HepG2 (cell line): ENCODE results near the gene EVA1A. TPM values are rescaled to one million over a fixed set of nuclear protein-coding genes. Genes with fewer than 3 reads are reported as not detected.

Experiments
- ARNTL ChIP-seq: sonication (generic); formaldehyde crosslinking; IDR thresholded peaks from 2 replicates; pipeline ENCODE4 v1.4.0; 2020; ENCODE audit warnings: mild to moderate bottlenecking, missing genetic modification reagents
- ETV5 ChIP-seq: IDR thresholded peaks from 2 replicates; pipeline ENCODE4 v1.6.1; 2018; ENCODE audit warnings: missing biosample characterization, missing genetic modification reagents, inconsistent platforms, borderline replicate concordance
- HNRNPL ChIP-seq: fragments of 200-400 bp; formaldehyde crosslinking; IDR thresholded peaks from 2 replicates; pipeline ENCODE4 v1.6.1; 2017; ENCODE audit warnings: mild to moderate bottlenecking, low read depth, low read length
- HOXD1 ChIP-seq: sonication (generic); formaldehyde crosslinking; IDR thresholded peaks from 2 replicates; pipeline ENCODE4 v1.5.0; 2020; ENCODE audit warnings: missing genetic modification reagents
- KLF11 ChIP-seq: IDR thresholded peaks from 2 replicates; pipeline ENCODE4 v1.6.1; 2016; ENCODE audit warnings: missing compliant biosample characterization
- MAF1 ChIP-seq: sonication (generic); formaldehyde crosslinking; IDR thresholded peaks from 2 replicates; pipeline ENCODE4 v1.5.0; 2020; ENCODE audit warnings: missing genetic modification reagents, borderline replicate concordance
- NONO ChIP-seq, 2 experiments: fragments of 450-650 bp in 1 of 2; sonication (generic) in 1 of 2; formaldehyde crosslinking in 1 of 2; IDR thresholded peaks in 1 of 2; conservative IDR thresholded peaks in 1 of 2; 2 replicates each; pipeline versions ENCODE4 v1.6.1 to v1.8.0; 2017 to 2022; ENCODE audit warnings: mild to moderate bottlenecking in 1 of 2, missing genetic modification reagents in 1 of 2, moderate library complexity in 1 of 2
- REPIN1 ChIP-seq: sonication (generic); formaldehyde crosslinking; IDR thresholded peaks from 2 replicates; pipeline ENCODE4 v1.8.0; 2022; ENCODE audit warnings: missing genetic modification reagents, low read depth, mild to moderate bottlenecking, borderline replicate concordance
- SMAD1 ChIP-seq: sonication (generic); formaldehyde crosslinking; IDR thresholded peaks from 2 replicates; pipeline ENCODE4 v1.4.0; 2020; ENCODE audit warnings: missing genetic modification reagents, low read depth, mild to moderate bottlenecking, borderline replicate concordance
- SOX13 ChIP-seq, 3 experiments: fragments of 450-650 bp in 1 of 3; sonication (generic) in 1 of 3; formaldehyde crosslinking in 1 of 3; IDR thresholded peaks in 2 of 3; conservative IDR thresholded peaks in 1 of 3; 2 replicates each; pipeline versions ENCODE4 v1.5.0 to v1.6.1; 2016 to 2020; ENCODE audit warnings: antibody characterized with exemption in 1 of 3, mild to moderate bottlenecking in 1 of 3, missing compliant biosample characterization in 1 of 3, missing genetic modification reagents in 1 of 3, moderate library complexity in 1 of 3
- TMF1 ChIP-seq: sonication (generic); formaldehyde crosslinking; IDR thresholded peaks from 2 replicates; pipeline ENCODE4 v1.8.1; 2022; ENCODE audit warnings: low read depth, missing genetic modification reagents
- ZBED4 ChIP-seq: sonication (generic); formaldehyde crosslinking; IDR thresholded peaks from 2 replicates; pipeline ENCODE4 v1.4.0; 2020; ENCODE audit warnings: missing genetic modification reagents, borderline replicate concordance
- ZNF775 ChIP-seq: sonication (generic); formaldehyde crosslinking; IDR thresholded peaks from 2 replicates; pipeline ENCODE4 v1.4.0; 2020; ENCODE audit warnings: missing genetic modification reagents, mild to moderate bottlenecking, moderate library complexity, borderline replicate concordance
- polyA plus RNA-seq, 8 experiments: library from polyadenylated mRNA; depleted of rRNA in 3 of 8; stranded (reverse) in 7 of 8; unstranded in 1 of 8; fragments of >200 nt; fragmentation: Illumina TruSeq in 4 of 8; extraction: Trizol in 4 of 8; gene quantifications; 2 replicates each; pipeline versions ENCODE4 v1.2.1 to v1.2.3, GENCODE V29; 2011 to 2016; ENCODE audit warnings: low read depth in 4 of 8, missing spikeins in 1 of 8, mixed read lengths in 1 of 8; ENCODE audit not compliant: insufficient read depth in 1 of 8
- total RNA-seq, 5 experiments: library from RNA; depleted of rRNA; stranded (reverse); fragments of >200 nt; fragmentation: Illumina TruSeq; extraction: Trizol; gene quantifications; 2 replicates each; pipeline ENCODE4 v1.2.3, GENCODE V29; 2016; ENCODE audit warnings: low read depth in 1 of 5
- TF ChIP-seq, protein P1 (sequence below): sonication (generic); formaldehyde crosslinking; IDR thresholded peaks from 2 replicates; pipeline ENCODE4 v1.5.1; 2020; ENCODE audit warnings: mild to moderate bottlenecking, missing genetic modification reagents
- TF ChIP-seq, protein P2 (sequence below), 2 experiments: IDR thresholded peaks; 2 replicates each; pipeline ENCODE4 v1.6.1; 2011 to 2012; ENCODE audit warnings: low read length in 2 of 2, borderline replicate concordance in 1 of 2, low read depth in 1 of 2, mild to moderate bottlenecking in 1 of 2, moderate library complexity in 1 of 2

The EVA1A gene
- total and polyA plus RNA-seq, 2 of the 13 experiments (the other 11 are each of a cell fraction or from before 2014, with no cell fraction given), result 57.5 to 57.8 TPM

- TF ChIP-seq ZBED4 (CRISPR knock-in tag), result 0 out of 2 replicates have a peak, but pooled peaks have one; percentile 13
- TF ChIP-seq, protein P1, sequence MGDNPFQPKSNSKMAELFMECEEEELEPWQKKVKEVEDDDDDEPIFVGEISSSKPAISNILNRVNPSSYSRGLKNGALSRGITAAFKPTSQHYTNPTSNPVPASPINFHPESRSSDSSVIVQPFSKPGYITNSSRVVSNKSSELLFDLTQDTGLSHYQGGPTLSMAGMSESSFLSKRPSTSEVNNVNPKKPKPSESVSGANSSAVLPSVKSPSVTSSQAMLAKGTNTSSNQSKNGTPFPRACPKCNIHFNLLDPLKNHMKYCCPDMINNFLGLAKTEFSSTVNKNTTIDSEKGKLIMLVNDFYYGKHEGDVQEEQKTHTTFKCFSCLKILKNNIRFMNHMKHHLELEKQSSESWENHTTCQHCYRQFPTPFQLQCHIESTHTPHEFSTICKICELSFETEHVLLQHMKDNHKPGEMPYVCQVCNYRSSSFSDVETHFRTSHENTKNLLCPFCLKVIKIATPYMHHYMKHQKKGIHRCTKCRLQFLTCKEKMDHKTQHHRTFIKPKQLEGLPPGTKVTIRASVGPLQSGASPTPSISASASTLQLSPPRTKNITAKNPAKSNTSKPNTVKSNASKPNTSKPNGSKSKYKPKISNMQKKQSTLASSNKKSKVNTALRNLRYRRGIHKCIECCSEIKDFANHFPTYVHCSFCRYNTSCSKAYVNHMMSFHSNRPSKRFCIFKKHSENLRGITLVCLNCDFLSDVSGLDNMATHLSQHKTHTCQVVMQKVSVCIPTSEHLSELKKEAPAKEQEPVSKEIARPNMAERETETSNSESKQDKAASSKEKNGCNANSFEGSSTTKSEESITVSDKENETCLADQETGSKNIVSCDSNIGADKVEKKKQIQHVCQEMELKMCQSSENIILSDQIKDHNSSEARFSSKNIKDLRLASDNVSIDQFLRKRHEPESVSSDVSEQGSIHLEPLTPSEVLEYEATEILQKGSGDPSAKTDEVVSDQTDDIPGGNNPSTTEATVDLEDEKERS (CRISPR knock-in tag), result peak; percentile 86
- peak; percentile 99 for TF ChIP-seq ETV5 (CRISPR knock-in tag)
- TF ChIP-seq SOX13 (IDR thresholded peaks at IDR 0.05), result peak; percentile 91
- TF ChIP-seq SOX13 (CRISPR knock-in tag; conservative IDR thresholded peaks at IDR 0.05 in 1 of 2, IDR thresholded peaks at IDR 0.05 in 1 of 2), result peak in 1 of 2 experiments; percentile 94; a peak in 2 of 4 replicates
- TF ChIP-seq REPIN1 (CRISPR knock-in tag), result peak; percentile 52; the same call in 1 of the 2 replicates
- TF ChIP-seq MAF1, result no peak
- TF ChIP-seq TMF1, result no peak
- no peak for TF ChIP-seq NONO (IDR thresholded peaks at IDR 0.05)
- TF ChIP-seq NONO (CRISPR knock-in tag; conservative IDR thresholded peaks at IDR 0.05), result peak; percentile 65
- no peak for TF ChIP-seq SMAD1 (CRISPR knock-in tag)
- peak; percentile 90 for TF ChIP-seq HOXD1 (CRISPR knock-in tag)
- TF ChIP-seq KLF11 (CRISPR knock-in tag), result no peak
- TF ChIP-seq HNRNPL, result no peak
- no peak; the same call in 1 of the 2 replicates for TF ChIP-seq ZNF775 (CRISPR knock-in tag)
- TF ChIP-seq, protein P2, sequence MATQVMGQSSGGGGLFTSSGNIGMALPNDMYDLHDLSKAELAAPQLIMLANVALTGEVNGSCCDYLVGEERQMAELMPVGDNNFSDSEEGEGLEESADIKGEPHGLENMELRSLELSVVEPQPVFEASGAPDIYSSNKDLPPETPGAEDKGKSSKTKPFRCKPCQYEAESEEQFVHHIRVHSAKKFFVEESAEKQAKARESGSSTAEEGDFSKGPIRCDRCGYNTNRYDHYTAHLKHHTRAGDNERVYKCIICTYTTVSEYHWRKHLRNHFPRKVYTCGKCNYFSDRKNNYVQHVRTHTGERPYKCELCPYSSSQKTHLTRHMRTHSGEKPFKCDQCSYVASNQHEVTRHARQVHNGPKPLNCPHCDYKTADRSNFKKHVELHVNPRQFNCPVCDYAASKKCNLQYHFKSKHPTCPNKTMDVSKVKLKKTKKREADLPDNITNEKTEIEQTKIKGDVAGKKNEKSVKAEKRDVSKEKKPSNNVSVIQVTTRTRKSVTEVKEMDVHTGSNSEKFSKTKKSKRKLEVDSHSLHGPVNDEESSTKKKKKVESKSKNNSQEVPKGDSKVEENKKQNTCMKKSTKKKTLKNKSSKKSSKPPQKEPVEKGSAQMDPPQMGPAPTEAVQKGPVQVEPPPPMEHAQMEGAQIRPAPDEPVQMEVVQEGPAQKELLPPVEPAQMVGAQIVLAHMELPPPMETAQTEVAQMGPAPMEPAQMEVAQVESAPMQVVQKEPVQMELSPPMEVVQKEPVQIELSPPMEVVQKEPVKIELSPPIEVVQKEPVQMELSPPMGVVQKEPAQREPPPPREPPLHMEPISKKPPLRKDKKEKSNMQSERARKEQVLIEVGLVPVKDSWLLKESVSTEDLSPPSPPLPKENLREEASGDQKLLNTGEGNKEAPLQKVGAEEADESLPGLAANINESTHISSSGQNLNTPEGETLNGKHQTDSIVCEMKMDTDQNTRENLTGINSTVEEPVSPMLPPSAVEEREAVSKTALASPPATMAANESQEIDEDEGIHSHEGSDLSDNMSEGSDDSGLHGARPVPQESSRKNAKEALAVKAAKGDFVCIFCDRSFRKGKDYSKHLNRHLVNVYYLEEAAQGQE (IDR thresholded peaks at IDR 0.05; ENCODE audit: borderline replicate concordance in 1 of 2, low read depth in 1 of 2, low read length in 2 of 2), result peak in 1 of 2 experiments; percentile 60; a peak in 1 of 4 replicates
- TF ChIP-seq ARNTL (CRISPR knock-in tag), result peak; percentile 78; the same call in 1 of the 2 replicates
These were observed 79.5 kb downstream of the EVA1A start (continued) for GRCh38 chr2:75480971-75481836.
